Measurements from ENCODE around the gene JAK3. TPM values are rescaled to one million over a fixed set of nuclear protein-coding genes. Genes with fewer than 3 reads are reported as not detected.

The JAK3 gene
- total and polyA plus RNA-seq, 2 of the 13 experiments (the other 11 are each of a cell fraction or from before 2014, with no cell fraction given): 3.4 to 18.6 TPM

DNA sequence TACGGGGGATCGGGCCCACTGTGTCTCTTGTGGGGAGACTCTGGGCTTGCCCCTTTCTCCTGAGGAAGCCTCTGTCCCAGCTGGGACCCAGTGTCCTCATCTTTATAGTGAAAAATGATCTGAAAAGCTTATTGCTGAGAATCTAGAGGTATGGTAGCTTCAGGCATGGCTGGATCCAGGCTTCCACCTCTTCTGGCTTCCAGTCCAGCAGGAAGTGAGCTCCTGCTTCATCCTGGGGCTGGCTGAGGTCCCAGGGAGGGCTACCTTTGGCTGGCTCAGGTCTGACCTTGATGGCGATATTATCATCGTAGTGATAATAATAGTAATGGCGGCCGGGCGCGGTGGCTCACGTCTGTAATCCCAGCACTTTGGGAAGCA lies 27.0 kb upstream of the JAK3 start:
- in situ Hi-C loops (cut with HindIII; ENCODE audit: extremely low pct_ligation_motif_present, low pct_unique_long_range_greater_than_20kb) (no loop called here), intact Hi-C loops (cut with micrococcal nuclease; ENCODE audit: unreplicated experiment) (loop anchor here (5.0 kb wide), 1 partner anchor 123 kb away; no protein-coding TSS in a partner anchor)
- no TSS peak for BruUV-seq (replicated peaks)
- Histone ChIP-seq H2AFZ (ENCODE audit: low read length) (no peak overlapping the region), H4K20me1 (ENCODE audit: insufficient read depth, low read length) (no peaks in the 10 kb centered on the region), H3K27ac (ENCODE audit: extremely low read length, insufficient read depth, low read length) (no peak overlapping the region), H3K79me2 (ENCODE audit: insufficient read depth, low read length) (no peaks in the 10 kb centered on the region), H3K4me2 (ENCODE audit: low read depth, low read length) (peak overlapping the region; percentile 70; the same call in 1 of the 2 replicates), H3K9me3 (ENCODE audit: low read length) (no peaks in the 10 kb centered on the region), H3K4me3 (replicated peaks in 1 of 3; ENCODE audit: insufficient read depth in 1 of 3, low read depth in 2 of 3, low read length in 3 of 3) (no peak overlapping the region), H3K27me3 (ENCODE audit: control insufficient read depth in 1 of 2, insufficient read depth in 2 of 2, low read length in 2 of 2) (peaks cover 5 to 33% of the 10 kb centered on the region in 2 experiments), H3K9ac (ENCODE audit: insufficient read depth, low read depth, low read length) (no peak overlapping the region), H3K4me1 (ENCODE audit: insufficient read depth, low read length) (peaks cover 5% of the 10 kb centered on the region), H3K36me3 (replicated peaks in 1 of 2; ENCODE audit: control insufficient read depth in 1 of 2, insufficient read depth in 2 of 2, low read length in 2 of 2) (no peaks in the 10 kb centered on the region)
- no peak for TF ChIP-seq AGO1 (IDR thresholded peaks at IDR 0.05; ENCODE audit: low read depth, low read length, poor library complexity, severe bottlenecking)
- TF ChIP-seq ZNF329 (CRISPR knock-in tag; IDR thresholded peaks at IDR 0.05; ENCODE audit: low read depth): peak; percentile 98
- CTCF ChIA-PET (ENCODE audit: low intra/inter-chr PET ratio, low total read pairs): interaction anchor here (1.4 kb wide), 1 partner anchor 58 kb away, joined by 3 read pairs; the partner anchor contains the start of gene CCDC124
- WGBS (ENCODE audit: low lambda C conversion rate): 73% methylated on average over 9 of the region's 9 CpGs
- FAIRE-seq (no peak), DNase-seq (ENCODE audit: low spot score) (no peak), ATAC-seq (no peak)
- POLR2A ChIA-PET: no interaction called here

DNA sequence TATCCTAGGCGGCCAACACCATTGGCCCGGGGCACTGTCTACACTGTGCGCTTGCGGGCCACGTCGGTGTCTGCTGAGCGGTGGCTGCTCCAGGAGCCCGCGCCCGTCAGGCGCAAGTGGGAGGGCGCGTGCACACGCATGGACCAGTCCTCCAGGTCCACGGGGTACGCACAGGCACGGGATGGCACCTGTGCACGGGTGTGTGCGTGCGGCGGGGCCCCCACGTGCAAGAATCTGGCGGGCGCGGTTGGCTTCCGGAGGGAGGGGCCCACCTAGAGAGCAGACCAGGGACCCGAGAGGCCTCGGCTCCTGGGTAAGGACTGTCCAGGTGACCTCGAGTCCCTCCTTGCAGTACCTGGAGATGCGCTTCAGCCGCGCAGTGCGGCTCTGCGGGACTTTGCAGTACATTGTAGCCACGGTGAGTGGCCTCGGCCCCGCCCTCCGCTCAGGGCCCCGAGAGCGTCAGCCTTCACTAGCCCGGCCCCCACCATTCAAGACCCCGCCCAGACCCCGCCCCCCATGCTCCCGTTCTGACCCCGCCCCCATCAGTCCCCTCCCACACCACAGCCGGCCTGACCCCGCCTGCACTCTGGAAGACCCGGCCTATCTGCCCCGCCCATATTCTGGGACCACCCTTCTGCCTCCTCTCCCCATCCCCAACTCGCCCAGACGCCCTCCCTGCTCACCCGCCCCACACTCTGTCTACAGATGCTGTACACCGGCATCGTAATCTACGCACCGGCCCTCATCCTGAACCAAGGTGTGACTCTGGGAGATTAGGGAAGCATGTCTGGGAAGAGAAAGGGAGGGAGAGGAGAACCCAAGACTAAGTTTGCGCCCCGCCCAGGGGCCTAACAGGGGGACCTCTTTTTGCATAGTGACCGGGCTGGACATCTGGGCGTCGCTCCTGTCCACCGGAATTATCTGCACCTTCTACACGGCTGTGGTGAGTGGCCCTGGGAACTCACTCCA lies 26.3 kb upstream of the JAK3 start:
- ATAC-seq (peak; percentile 50), FAIRE-seq (no peak), DNase-seq (ENCODE audit: low spot score) (no peak)
- no peak overlapping the region for H2AFZ ChIP-seq (ENCODE audit: low read length)
- in situ Hi-C loops (cut with HindIII; ENCODE audit: extremely low pct_ligation_motif_present, low pct_unique_long_range_greater_than_20kb): no loop called here
- H3K4me1 ChIP-seq (ENCODE audit: insufficient read depth, low read length): peaks cover 6% of the 10 kb centered on the region
- no peaks in the 10 kb centered on the region for H4K20me1 ChIP-seq (ENCODE audit: insufficient read depth, low read length)
- no TSS peak for BruUV-seq (replicated peaks)
- ChIA-PET POLR2A (no interaction called here), CTCF (ENCODE audit: low intra/inter-chr PET ratio, low total read pairs) (interaction anchor here (1.4 kb wide), 1 partner anchor 59 kb away, joined by 3 read pairs; the partner anchor contains the start of gene CCDC124)
- intact Hi-C loops (cut with micrococcal nuclease; ENCODE audit: unreplicated experiment): loop anchor here (5.0 kb wide), 1 partner anchor 123 kb away; no protein-coding TSS in a partner anchor
- no peaks in the 10 kb centered on the region for H3K79me2 ChIP-seq (ENCODE audit: insufficient read depth, low read length)
- H3K4me3 ChIP-seq (replicated peaks in 1 of 3; ENCODE audit: insufficient read depth in 1 of 3, low read depth in 2 of 3, low read length in 3 of 3): peak overlapping the region; percentile 15 to 64 (median 22); a peak in 2 of 6 replicates
- H3K9ac ChIP-seq (ENCODE audit: insufficient read depth, low read depth, low read length): no peak overlapping the region
- no peak overlapping the region for H3K27ac ChIP-seq (ENCODE audit: extremely low read length, insufficient read depth, low read length)
- H3K27me3 ChIP-seq (ENCODE audit: control insufficient read depth in 1 of 2, insufficient read depth in 2 of 2, low read length in 2 of 2): peaks cover 5 to 33% of the 10 kb centered on the region in 2 experiments
- H3K4me2 ChIP-seq (ENCODE audit: low read depth, low read length): peak overlapping the region; percentile 70
- H3K9me3 ChIP-seq (ENCODE audit: low read length): no peaks in the 10 kb centered on the region
- no peaks in the 10 kb centered on the region for H3K36me3 ChIP-seq (replicated peaks in 1 of 2; ENCODE audit: control insufficient read depth in 1 of 2, insufficient read depth in 2 of 2, low read length in 2 of 2)
- WGBS (ENCODE audit: low lambda C conversion rate): 22% methylated on average over 22 of the region's 63 CpGs
- TF ChIP-seq PHB2 (IDR thresholded peaks at IDR 0.05; ENCODE audit: partially characterized antibody): no peak
- TF ChIP-seq ZSCAN22 (CRISPR knock-in tag; IDR thresholded peaks at IDR 0.05): no peak
- no peak for TF ChIP-seq MAZ (IDR thresholded peaks at IDR 0.05; ENCODE audit: borderline replicate concordance, low read depth, low read length)
- TF ChIP-seq MAZ (CRISPR knock-in tag; IDR thresholded peaks at IDR 0.05; ENCODE audit: low read depth): 0 out of 2 replicates have a peak, but pooled peaks have one; percentile 22
- TF ChIP-seq BHLHE40 (IDR thresholded peaks at IDR 0.05; ENCODE audit: low read length): no peak
- TF ChIP-seq, protein P1, sequence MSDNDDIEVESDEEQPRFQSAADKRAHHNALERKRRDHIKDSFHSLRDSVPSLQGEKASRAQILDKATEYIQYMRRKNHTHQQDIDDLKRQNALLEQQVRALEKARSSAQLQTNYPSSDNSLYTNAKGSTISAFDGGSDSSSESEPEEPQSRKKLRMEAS (IDR thresholded peaks at IDR 0.05): 0 out of 2 replicates have a peak, but pooled peaks have one; percentile 23
- no peak for TF ChIP-seq ZNF33A (CRISPR knock-in tag; IDR thresholded peaks at IDR 0.05; ENCODE audit: borderline replicate concordance)
- TF ChIP-seq ZNF30 (CRISPR knock-in tag; IDR thresholded peaks at IDR 0.05): no peak
- peak; percentile 26; the same call in 1 of the 2 replicates for TF ChIP-seq TBX2 (CRISPR knock-in tag; IDR thresholded peaks at IDR 0.05; ENCODE audit: borderline replicate concordance)
- TF ChIP-seq SETDB1 (CRISPR knock-in tag; IDR thresholded peaks at IDR 0.05; ENCODE audit: borderline replicate concordance): no peak
- peak; percentile 35; the same call in 1 of the 2 replicates for TF ChIP-seq GABPB1 (CRISPR knock-in tag; IDR thresholded peaks at IDR 0.05)
- TF ChIP-seq HIVEP1 (CRISPR knock-in tag; IDR thresholded peaks at IDR 0.05): 0 out of 2 replicates have a peak, but pooled peaks have one; percentile 24
- TF ChIP-seq, protein P2, sequence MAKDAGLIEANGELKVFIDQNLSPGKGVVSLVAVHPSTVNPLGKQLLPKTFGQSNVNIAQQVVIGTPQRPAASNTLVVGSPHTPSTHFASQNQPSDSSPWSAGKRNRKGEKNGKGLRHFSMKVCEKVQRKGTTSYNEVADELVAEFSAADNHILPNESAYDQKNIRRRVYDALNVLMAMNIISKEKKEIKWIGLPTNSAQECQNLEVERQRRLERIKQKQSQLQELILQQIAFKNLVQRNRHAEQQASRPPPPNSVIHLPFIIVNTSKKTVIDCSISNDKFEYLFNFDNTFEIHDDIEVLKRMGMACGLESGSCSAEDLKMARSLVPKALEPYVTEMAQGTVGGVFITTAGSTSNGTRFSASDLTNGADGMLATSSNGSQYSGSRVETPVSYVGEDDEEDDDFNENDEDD (CRISPR knock-in tag; IDR thresholded peaks at IDR 0.05; ENCODE audit: borderline replicate concordance): peak; percentile 41; the same call in 1 of the 2 replicates
